AG20443 (cell line): ENCODE results near the gene KCNMB4.
"Not testable (repeated sequence)": the region's sequence is repeated elsewhere in the genome, so short reads cannot be mapped to it uniquely, and the experiment has no call there.

Experiments
- DNase-seq: peaks from one replicate; pipeline ENCODE4 v3.0.0; 2012; ENCODE audit warnings: low spot score, mixed read lengths

Gene KCNMB4

GRCh38 chr12:70372881-70373280 lies 6.8 kb downstream of the KCNMB4 start:
- DNase-seq, result no peak

- DNase-seq, result no peak
Measured at GRCh38 chr12:70379846-70380245, 13.8 kb downstream of the KCNMB4 start.

- DNase-seq, result no peak
Measured at GRCh38 chr12:70383484-70383883, 17.4 kb downstream of the KCNMB4 start.

GRCh38 chr12:70383886-70384285 lies 17.8 kb downstream of the KCNMB4 start:
- no peak for DNase-seq

GRCh38 chr12:70386771-70387170 lies 20.7 kb downstream of the KCNMB4 start:
- no peak for DNase-seq

GRCh38 chr12:70389678-70390077 lies 23.6 kb downstream of the KCNMB4 start:
- DNase-seq, result no peak

- not testable (repeated sequence) for DNase-seq
Measured at GRCh38 chr12:70392631-70393030, 26.5 kb downstream of the KCNMB4 start.

- peak; percentile 25 for DNase-seq
Measured at GRCh38 chr12:70393787-70394499, 27.9 kb downstream of the KCNMB4 start.

GRCh38 chr12:70398002-70398401 lies 31.9 kb downstream of the KCNMB4 start:
- DNase-seq, result no peak

GRCh38 chr12:70398862-70399261 lies 32.8 kb downstream of the KCNMB4 start:
- DNase-seq, result no peak

GRCh38 chr12:70399311-70399710 lies 33.2 kb downstream of the KCNMB4 start:
- DNase-seq, result no peak

- DNase-seq, result no peak
Measured at GRCh38 chr12:70400124-70400523, 34.0 kb downstream of the KCNMB4 start.

- no peak for DNase-seq
Measured at GRCh38 chr12:70402597-70402996, 36.5 kb downstream of the KCNMB4 start.

GRCh38 chr12:70403826-70404225 lies 37.7 kb downstream of the KCNMB4 start:
- DNase-seq, result no peak

- DNase-seq, result no peak
Measured at GRCh38 chr12:70408004-70408790, 42.1 kb downstream of the KCNMB4 start.

- DNase-seq, result no peak
Measured at GRCh38 chr12:70415987-70416386, 49.9 kb downstream of the KCNMB4 start.

- DNase-seq, result no peak
Measured at GRCh38 chr12:70417121-70417520, 51.0 kb downstream of the KCNMB4 start.

GRCh38 chr12:70418101-70418500 lies 52.0 kb downstream of the KCNMB4 start:
- peak; percentile 17 for DNase-seq

GRCh38 chr12:70422631-70423030 lies 56.5 kb downstream of the KCNMB4 start:
- no peak for DNase-seq

- DNase-seq, result no peak
Measured at GRCh38 chr12:70426620-70427019, 60.5 kb downstream of the KCNMB4 start.

- peak; percentile 39 for DNase-seq
Measured at GRCh38 chr12:70427611-70428010, 61.5 kb downstream of the KCNMB4 start.

GRCh38 chr12:70430400-70430799 lies 64.3 kb downstream of the KCNMB4 start:
- no peak for DNase-seq

- no peak for DNase-seq
Measured at GRCh38 chr12:70436836-70437235, 70.7 kb downstream of the KCNMB4 start.
